Heart right ventricle (tissue), 16 donors: Measurements from ENCODE around the gene MEF2D. TPM values are rescaled to one million over a fixed set of nuclear protein-coding genes. Genes with fewer than 3 reads are reported as not detected.

Source experiments
- ATAC-seq, 8 donors: fragments of 200-7000 bp; cut with Tn5 transposase; one replicate each; pipeline ENCODE4 v1.9.1; 2020; ENCODE audit warnings: mild to moderate bottlenecking in 8 of 8, moderate library complexity in 8 of 8, moderate number of reproducible peaks in 1 of 8
- DNase-seq, 2 donors: peaks; one replicate each; pipeline ENCODE4 v3.0.0-alpha.2; 2020
- H3K27ac ChIP-seq, 10 donors: fragments of 200-600 bp; sonication (generic) in 2 of 10; one replicate each; pipeline versions ENCODE4 v1.5.0 to v1.8.0; 2020 to 2022; ENCODE audit warnings: mild to moderate bottlenecking in 3 of 10
- H3K27me3 ChIP-seq, 7 donors: fragments of 200-600 bp; one replicate each; pipeline ENCODE4 v1.8.0; 2021 to 2022; ENCODE audit warnings: mild to moderate bottlenecking in 2 of 7
- H3K36me3 ChIP-seq, 9 donors: fragments of 200-600 bp; sonication (generic) in 1 of 9; one replicate each; pipeline versions ENCODE4 v1.5.0 to v1.8.0; 2020 to 2022; ENCODE audit warnings: mild to moderate bottlenecking in 2 of 9
- H3K4me1 ChIP-seq, 9 donors: fragments of 200-600 bp; sonication (generic) in 1 of 9; one replicate each; pipeline versions ENCODE4 v1.5.0 to v1.8.0; 2020 to 2022; ENCODE audit warnings: mild to moderate bottlenecking in 4 of 9
- H3K4me3 ChIP-seq, 10 donors: fragments of 200-600 bp; sonication (generic) in 2 of 10; one replicate each; pipeline versions ENCODE4 v1.5.0 to v1.8.0; 2020 to 2022; ENCODE audit warnings: mild to moderate bottlenecking in 7 of 10, moderate library complexity in 2 of 10
- H3K9me3 ChIP-seq, 11 donors: fragments of 200-600 bp in 10 of 11; sonication (generic) in 2 of 11; one replicate each; pipeline versions ENCODE4 v1.5.0 to v1.8.0; 2013 to 2022; ENCODE audit warnings: mild to moderate bottlenecking in 2 of 11, control low read depth in 1 of 11, moderate library complexity in 1 of 11
- WGBS, 2 donors: extraction: QIAGEN DNeasy Blood & Tissue Kit; methylation state at CpG; one replicate each; pipeline ENCODE4 v1.1.7; 2013; ENCODE audit warnings: inconsistent platforms in 1 of 2; 5-methylcytosine and 5-hydroxymethylcytosine counted together
- intact Hi-C, 10 donors: fragments of 100-400 bp; cut with DNase I; formaldehyde crosslinking; loops; one replicate each; pipeline versions ENCODE4 v1.11.1 to v1.14.2; 2022
- polyA plus RNA-seq, 2 donors: library from polyadenylated mRNA; stranded (reverse); fragments of 200-250 nt; gene quantifications; one replicate each; pipeline ENCODE4 v1.2.3, GENCODE V29; 2013
- total RNA-seq, 10 donors: library from RNA; stranded (reverse); fragmentation: NEBNext Ultra II Directional in 3 of 10; extraction: Animal tissue kit (Norgen Biotek cat#: 25700) in 3 of 10; gene quantifications; one replicate each; pipeline versions ENCODE4 v1.2.1 to v1.2.4, GENCODE V29; 2021 to 2023
- TF ChIP-seq, protein P1 (sequence below), 9 donors: fragments of 200-600 bp; sonication (generic) in 2 of 9; IDR thresholded peaks; one replicate each; pipeline versions ENCODE4 v1.5.0 to v1.8.0; 2021 to 2022; ENCODE audit warnings: antibody characterized with exemption in 9 of 9, mild to moderate bottlenecking in 5 of 9, moderate library complexity in 1 of 9
- donor health status: Arrhythmogenic right ventricular cardiomyopathy.
- donor health status: ischemic (EF 13 %, LVEDD 7.1; RV severe dilation, severe dysfunction).
- donor health status: healthy with polysubstance abuse.
- donor health status: DM: no; HTN: yes; CAD: no.
- donor health status: DM: no; HTN: no; CAD: no.
- donor health status: ischemic (EF 25% LVEDD 6.9; RV normal size, moderate dysfunction).
- donor health status: ischemic (EF 25% LVEDD 5.7; RV mildly dilated, moderate dysfunction).
- donor health status: healthy.
- donor health status: DM: yes; HTN: yes; CAD: no.
- donor health status: Ischemic cardiomyopathy.
- donor health status: ischemic (EF 35%, LVEDD 5.7; RV mildly dilated, moderate dysfunction).
- donor health status: nonischemic (EF 11% LVEDD 7.7; RV severe dilation, severe dysfunction).
- donor health status: DM: yes; HTN: yes; CAD: no.
- donor health status: PGD.
- donor health status: ischemic (EF 29% LVEDD 5.4; RV normal size, mild dysfunction).
- donor health status: nonischemic (EF 23%, LVEDD 6.1; RV moderate dilation, normal function).

Gene MEF2D
- total and polyA plus RNA-seq, 12 donors = 31.6 to 127 (median 94.9) TPM

DNA sequence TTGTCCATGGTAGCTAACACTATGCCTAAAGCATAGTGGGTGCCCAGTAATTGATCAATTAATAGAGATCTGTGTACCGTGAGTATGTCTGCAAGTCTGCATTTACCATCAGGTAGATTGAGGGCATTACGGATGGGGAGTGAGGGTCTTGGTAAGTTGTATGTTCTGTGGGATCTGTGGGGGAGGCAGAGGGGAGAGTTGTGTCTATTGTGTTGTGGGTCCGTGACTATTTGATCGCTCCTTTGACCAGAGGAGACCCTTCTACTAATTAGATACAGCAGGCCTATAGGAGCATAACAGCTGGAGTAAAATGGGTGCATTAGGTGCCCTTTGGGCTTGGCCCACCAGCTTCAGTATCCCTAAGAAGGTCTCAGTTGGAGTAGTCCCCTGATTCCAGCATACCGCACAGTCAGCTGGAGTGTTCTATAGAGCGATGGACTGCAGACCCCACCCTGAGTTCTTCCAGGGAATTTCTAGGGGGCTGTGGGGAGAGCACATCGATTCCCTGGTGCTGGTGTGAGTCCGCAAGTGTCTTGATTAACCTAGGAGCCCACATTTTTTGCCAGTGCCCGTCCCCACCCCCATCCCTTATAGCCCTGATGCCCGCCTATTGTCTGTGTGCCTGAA, 75.7 kb downstream of the MEF2D start:
- peaks cover 19 to 99% (median 89%) of the 10 kb centered on the region in 7 donors for H3K27me3 ChIP-seq
- WGBS, 2 donors = 81 to 84% methylated on average over 10 of the region's 10 CpGs
- intact Hi-C loops = no loop called here
- DNase-seq (no peak), ATAC-seq (no peak)
- H3K27ac ChIP-seq = no peak overlapping the region
- no peak overlapping the region for H3K4me3 ChIP-seq
- TF ChIP-seq, protein P1, sequence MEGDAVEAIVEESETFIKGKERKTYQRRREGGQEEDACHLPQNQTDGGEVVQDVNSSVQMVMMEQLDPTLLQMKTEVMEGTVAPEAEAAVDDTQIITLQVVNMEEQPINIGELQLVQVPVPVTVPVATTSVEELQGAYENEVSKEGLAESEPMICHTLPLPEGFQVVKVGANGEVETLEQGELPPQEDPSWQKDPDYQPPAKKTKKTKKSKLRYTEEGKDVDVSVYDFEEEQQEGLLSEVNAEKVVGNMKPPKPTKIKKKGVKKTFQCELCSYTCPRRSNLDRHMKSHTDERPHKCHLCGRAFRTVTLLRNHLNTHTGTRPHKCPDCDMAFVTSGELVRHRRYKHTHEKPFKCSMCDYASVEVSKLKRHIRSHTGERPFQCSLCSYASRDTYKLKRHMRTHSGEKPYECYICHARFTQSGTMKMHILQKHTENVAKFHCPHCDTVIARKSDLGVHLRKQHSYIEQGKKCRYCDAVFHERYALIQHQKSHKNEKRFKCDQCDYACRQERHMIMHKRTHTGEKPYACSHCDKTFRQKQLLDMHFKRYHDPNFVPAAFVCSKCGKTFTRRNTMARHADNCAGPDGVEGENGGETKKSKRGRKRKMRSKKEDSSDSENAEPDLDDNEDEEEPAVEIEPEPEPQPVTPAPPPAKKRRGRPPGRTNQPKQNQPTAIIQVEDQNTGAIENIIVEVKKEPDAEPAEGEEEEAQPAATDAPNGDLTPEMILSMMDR (IDR thresholded peaks at IDR 0.05) = no peak
- H3K4me1 ChIP-seq = peaks cover 9 to 30% (median 19%) of the 10 kb centered on the region in 9 donors
- no peaks in the 10 kb centered on the region for H3K9me3 ChIP-seq
- no peaks in the 10 kb centered on the region for H3K36me3 ChIP-seq

DNA sequence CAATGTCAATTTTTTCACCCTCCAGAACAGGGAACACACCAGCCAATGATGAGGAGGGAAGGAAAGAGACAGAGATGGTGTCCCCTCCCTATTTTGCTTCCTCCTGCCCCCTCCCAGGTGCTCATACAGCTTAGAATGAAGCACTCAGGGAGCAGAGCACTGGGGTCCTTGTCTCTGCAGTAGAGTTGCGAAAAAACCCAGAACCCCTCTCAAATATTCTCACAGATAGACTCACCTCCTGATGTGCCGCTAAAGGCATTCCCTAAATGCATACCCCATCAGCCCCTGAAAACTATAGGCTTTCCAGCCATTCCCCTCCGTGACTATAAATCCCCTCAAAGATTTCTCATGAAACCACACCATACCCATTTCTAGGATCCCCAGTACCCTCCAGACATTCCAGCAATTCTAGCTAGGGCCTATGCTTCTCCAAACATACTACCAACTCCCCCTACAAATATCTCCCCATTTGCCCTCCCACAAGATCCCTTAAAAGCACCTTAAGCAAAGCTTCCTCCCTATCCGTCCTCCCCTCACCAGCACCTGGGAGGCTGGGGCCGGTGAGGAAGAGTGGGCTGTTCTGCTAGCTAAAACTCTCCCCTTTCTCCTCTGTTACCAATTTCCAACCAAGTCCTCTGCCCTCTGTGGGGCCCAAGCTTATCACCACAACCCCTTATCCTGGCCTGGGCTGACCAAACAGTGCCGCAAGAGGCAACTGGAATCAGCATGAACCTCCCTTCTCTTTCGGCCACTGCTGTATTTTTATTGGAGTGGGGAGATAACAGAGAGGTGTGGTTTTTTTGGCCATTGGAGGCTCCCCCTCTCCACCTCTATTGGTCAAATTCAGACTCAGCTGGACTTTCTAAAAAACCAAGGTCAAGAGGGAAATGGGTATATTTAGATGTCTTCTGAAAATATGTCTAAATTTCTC, 76.9 kb downstream of the MEF2D start:
- Histone ChIP-seq H3K4me1 (peaks cover 9 to 29% (median 21%) of the 10 kb centered on the region in 9 donors), H3K9me3 (no peaks in the 10 kb centered on the region), H3K27ac (no peak overlapping the region), H3K27me3 (peaks cover 26 to 99% (median 89%) of the 10 kb centered on the region in 7 donors), H3K36me3 (no peaks in the 10 kb centered on the region), H3K4me3 (no peak overlapping the region)
- WGBS, 2 donors = 45 to 55% methylated on average over 7 of the region's 7 CpGs
- DNase-seq (no peak), ATAC-seq (no peak)
- intact Hi-C loops = no loop called here
- TF ChIP-seq, protein P1 (IDR thresholded peaks at IDR 0.05) = no peak

DNA sequence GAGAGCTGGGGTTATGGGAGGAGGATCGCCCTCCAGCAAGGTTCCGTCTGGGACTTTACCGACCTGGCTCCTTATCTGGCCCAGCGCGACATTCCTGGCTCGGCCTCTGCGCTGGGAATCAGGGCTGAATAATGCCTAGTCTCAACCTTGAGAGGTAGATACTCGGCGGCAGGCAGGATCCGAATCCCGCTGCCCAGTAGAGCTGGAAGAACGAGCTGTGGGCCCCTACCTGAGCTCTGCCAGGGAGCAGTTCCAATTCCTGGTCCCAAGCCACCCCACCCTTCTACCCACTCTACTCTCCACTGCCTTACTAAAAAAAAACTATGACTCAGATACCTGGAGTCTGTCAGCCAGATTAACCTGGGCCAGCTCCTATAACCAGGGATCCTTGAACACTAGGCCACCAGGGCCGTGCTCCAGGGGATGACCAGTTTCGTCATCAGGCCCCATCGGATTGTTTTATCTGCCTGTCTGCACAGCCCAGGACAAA, 77.9 kb downstream of the MEF2D start:
- Histone ChIP-seq H3K27me3 (peaks cover 26 to 100% (median 92%) of the 10 kb centered on the region in 7 donors), H3K4me1 (peaks cover 9 to 29% (median 21%) of the 10 kb centered on the region in 9 donors), H3K4me3 (no peak overlapping the region), H3K27ac (no peak overlapping the region), H3K9me3 (no peaks in the 10 kb centered on the region), H3K36me3 (no peaks in the 10 kb centered on the region)
- DNase-seq (no peak), ATAC-seq (peak in 4 of 8 donors; percentile 28 to 42 (median 35))
- intact Hi-C loops = no loop called here
- TF ChIP-seq, protein P1 (IDR thresholded peaks at IDR 0.05) = no peak
- WGBS, 2 donors = 21 to 31% methylated on average over 15 of the region's 15 CpGs

DNA sequence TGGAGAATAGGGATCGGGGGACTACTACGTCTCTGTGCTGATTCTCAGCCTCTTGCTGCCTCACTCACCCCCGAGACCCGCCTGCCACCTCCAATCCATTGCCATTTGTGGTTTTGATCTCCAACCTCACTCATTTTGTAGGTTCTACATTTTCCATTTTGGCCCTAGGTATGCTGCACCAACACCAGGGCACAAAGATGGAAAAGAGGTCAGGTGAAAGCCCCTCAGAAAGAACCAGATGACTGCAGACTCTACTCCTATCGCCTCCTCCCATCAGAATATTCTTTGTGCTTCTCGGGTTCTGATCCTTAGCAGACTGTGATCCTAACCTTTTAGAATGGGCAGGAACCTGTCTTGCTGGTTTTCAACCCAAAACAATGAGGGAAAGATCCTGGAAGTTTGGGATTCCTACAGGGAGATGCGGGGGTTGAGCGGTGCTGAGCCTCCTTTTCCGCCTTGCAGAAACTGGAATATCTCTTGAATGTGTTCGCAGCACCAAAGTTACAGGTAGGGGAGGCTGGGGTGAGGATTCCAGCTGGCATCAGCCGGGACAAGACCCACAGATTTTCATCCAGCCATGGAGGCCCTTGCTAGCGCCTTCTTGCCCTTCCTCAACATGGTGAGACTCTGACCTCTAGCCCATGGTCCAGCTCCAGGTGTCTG, 78.5 kb downstream of the MEF2D start:
- H3K4me1 ChIP-seq = peaks cover 9 to 29% (median 21%) of the 10 kb centered on the region in 9 donors
- peaks cover 26 to 100% (median 93%) of the 10 kb centered on the region in 7 donors for H3K27me3 ChIP-seq
- no peaks in the 10 kb centered on the region for H3K9me3 ChIP-seq
- DNase-seq (no peak), ATAC-seq (no peak)
- 24 to 25% methylated on average over 12 of the region's 12 CpGs for WGBS, 2 donors
- H3K4me3 ChIP-seq = peak overlapping the region; percentile 9 to 54 (median 42)
- intact Hi-C loops = no loop called here
- TF ChIP-seq, protein P1 (IDR thresholded peaks at IDR 0.05) = no peak
- no peak overlapping the region for H3K27ac ChIP-seq
- H3K36me3 ChIP-seq = no peaks in the 10 kb centered on the region
